ENCODE measurements around the gene DNM2. TPM values are rescaled to one million over a fixed set of nuclear protein-coding genes. Genes with fewer than 3 reads are reported as not detected.

The DNM2 gene
- total and polyA plus RNA-seq, 2 of the 13 experiments (the other 11 are each of a cell fraction or from before 2014, with no cell fraction given), result 41.7 to 59.8 TPM

DNA sequence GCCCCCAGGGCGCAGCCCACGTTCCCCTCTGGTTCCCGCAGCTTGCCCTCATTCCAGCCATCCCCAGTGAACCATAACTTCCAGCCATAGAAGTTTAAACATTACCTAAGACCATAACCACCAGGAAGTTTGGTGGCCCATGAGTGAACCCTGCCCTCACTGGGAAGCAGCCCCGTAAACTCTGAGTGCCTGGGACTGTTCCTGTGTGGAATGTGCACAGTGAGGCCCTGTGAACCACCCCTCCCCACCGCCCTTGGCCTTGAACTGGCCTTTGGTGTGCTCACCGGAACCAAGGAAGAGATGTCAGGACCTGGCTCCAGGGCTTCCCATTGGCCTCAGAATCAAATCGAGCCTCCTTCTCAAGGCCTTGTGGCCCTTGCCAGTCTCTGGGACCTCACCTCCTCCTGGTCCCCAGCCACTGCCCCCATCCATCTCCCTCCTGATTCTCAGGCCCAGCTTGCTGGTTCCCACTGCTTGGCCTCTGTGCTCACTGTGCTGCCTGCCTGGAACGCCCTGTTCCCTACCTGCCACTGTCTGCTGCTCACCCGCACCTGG, 46.5 kb downstream of the DNM2 start (continued):
- TF ChIP-seq SMAD3 (CRISPR knock-in tag; IDR thresholded peaks at IDR 0.05), result peak; percentile 78
- TF ChIP-seq GABPB1 (CRISPR knock-in tag; IDR thresholded peaks at IDR 0.05), result peak; percentile 65
- 0 out of 2 replicates have a peak, but pooled peaks have one; percentile 23 for TF ChIP-seq SMC3 (IDR thresholded peaks at IDR 0.05; ENCODE audit: low read length)
- peak; percentile 95 for TF ChIP-seq HNF4A (CRISPR knock-in tag; IDR thresholded peaks at IDR 0.05)
- TF ChIP-seq, protein P1, sequence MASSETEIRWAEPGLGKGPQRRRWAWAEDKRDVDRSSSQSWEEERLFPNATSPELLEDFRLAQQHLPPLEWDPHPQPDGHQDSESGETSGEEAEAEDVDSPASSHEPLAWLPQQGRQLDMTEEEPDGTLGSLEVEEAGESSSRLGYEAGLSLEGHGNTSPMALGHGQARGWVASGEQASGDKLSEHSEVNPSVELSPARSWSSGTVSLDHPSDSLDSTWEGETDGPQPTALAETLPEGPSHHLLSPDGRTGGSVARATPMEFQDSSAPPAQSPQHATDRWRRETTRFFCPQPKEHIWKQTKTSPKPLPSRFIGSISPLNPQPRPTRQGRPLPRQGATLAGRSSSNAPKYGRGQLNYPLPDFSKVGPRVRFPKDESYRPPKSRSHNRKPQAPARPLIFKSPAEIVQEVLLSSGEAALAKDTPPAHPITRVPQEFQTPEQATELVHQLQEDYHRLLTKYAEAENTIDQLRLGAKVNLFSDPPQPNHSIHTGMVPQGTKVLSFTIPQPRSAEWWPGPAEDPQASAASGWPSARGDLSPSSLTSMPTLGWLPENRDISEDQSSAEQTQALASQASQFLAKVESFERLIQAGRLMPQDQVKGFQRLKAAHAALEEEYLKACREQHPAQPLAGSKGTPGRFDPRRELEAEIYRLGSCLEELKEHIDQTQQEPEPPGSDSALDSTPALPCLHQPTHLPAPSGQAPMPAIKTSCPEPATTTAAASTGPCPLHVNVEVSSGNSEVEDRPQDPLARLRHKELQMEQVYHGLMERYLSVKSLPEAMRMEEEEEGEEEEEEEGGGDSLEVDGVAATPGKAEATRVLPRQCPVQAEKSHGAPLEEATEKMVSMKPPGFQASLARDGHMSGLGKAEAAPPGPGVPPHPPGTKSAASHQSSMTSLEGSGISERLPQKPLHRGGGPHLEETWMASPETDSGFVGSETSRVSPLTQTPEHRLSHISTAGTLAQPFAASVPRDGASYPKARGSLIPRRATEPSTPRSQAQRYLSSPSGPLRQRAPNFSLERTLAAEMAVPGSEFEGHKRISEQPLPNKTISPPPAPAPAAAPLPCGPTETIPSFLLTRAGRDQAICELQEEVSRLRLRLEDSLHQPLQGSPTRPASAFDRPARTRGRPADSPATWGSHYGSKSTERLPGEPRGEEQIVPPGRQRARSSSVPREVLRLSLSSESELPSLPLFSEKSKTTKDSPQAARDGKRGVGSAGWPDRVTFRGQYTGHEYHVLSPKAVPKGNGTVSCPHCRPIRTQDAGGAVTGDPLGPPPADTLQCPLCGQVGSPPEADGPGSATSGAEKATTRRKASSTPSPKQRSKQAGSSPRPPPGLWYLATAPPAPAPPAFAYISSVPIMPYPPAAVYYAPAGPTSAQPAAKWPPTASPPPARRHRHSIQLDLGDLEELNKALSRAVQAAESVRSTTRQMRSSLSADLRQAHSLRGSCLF (CRISPR knock-in tag; IDR thresholded peaks at IDR 0.05; ENCODE audit: borderline replicate concordance), result no peak
- no peak for TF ChIP-seq ZFYVE20 (CRISPR knock-in tag; IDR thresholded peaks at IDR 0.05; ENCODE audit: borderline replicate concordance, low read depth)
- no peak for TF ChIP-seq EEA1 (CRISPR knock-in tag; IDR thresholded peaks at IDR 0.05; ENCODE audit: borderline replicate concordance)
- TF ChIP-seq ASH2L (IDR thresholded peaks at IDR 0.05; ENCODE audit: insufficient read length, low read depth, low read length), result peak; percentile 30
- TF ChIP-seq CENPT (CRISPR knock-in tag; IDR thresholded peaks at IDR 0.05; ENCODE audit: low read depth), result no peak
- TF ChIP-seq, protein P2, sequence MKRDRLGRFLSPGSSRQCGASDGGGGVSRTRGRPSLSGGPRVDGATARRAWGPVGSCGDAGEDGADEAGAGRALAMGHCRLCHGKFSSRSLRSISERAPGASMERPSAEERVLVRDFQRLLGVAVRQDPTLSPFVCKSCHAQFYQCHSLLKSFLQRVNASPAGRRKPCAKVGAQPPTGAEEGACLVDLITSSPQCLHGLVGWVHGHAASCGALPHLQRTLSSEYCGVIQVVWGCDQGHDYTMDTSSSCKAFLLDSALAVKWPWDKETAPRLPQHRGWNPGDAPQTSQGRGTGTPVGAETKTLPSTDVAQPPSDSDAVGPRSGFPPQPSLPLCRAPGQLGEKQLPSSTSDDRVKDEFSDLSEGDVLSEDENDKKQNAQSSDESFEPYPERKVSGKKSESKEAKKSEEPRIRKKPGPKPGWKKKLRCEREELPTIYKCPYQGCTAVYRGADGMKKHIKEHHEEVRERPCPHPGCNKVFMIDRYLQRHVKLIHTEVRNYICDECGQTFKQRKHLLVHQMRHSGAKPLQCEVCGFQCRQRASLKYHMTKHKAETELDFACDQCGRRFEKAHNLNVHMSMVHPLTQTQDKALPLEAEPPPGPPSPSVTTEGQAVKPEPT (CRISPR knock-in tag; IDR thresholded peaks at IDR 0.05; ENCODE audit: low read depth), result no peak
- TF ChIP-seq, protein P3, sequence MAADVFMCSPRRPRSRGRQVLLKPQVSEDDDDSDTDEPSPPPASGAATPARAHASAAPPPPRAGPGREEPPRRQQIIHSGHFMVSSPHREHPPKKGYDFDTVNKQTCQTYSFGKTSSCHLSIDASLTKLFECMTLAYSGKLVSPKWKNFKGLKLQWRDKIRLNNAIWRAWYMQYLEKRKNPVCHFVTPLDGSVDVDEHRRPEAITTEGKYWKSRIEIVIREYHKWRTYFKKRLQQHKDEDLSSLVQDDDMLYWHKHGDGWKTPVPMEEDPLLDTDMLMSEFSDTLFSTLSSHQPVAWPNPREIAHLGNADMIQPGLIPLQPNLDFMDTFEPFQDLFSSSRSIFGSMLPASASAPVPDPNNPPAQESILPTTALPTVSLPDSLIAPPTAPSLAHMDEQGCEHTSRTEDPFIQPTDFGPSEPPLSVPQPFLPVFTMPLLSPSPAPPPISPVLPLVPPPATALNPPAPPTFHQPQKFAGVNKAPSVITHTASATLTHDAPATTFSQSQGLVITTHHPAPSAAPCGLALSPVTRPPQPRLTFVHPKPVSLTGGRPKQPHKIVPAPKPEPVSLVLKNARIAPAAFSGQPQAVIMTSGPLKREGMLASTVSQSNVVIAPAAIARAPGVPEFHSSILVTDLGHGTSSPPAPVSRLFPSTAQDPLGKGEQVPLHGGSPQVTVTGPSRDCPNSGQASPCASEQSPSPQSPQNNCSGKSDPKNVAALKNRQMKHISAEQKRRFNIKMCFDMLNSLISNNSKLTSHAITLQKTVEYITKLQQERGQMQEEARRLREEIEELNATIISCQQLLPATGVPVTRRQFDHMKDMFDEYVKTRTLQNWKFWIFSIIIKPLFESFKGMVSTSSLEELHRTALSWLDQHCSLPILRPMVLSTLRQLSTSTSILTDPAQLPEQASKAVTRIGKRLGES (CRISPR knock-in tag; IDR thresholded peaks at IDR 0.05; ENCODE audit: borderline replicate concordance), result no peak
- no peak for TF ChIP-seq GPN1 (CRISPR knock-in tag; IDR thresholded peaks at IDR 0.05; ENCODE audit: borderline replicate concordance)
- TF ChIP-seq FOXK1 (CRISPR knock-in tag; IDR thresholded peaks at IDR 0.05; ENCODE audit: borderline replicate concordance, low read depth), result peak; percentile 92; the same call in 1 of the 2 replicates
- peak; percentile 75 for TF ChIP-seq ZMYM4 (CRISPR knock-in tag; IDR thresholded peaks at IDR 0.05)
- no peak for TF ChIP-seq CC2D1A (CRISPR knock-in tag; IDR thresholded peaks at IDR 0.05)
- peak; percentile 77; the same call in 1 of the 2 replicates for TF ChIP-seq SOX5 (CRISPR knock-in tag; IDR thresholded peaks at IDR 0.05; ENCODE audit: borderline replicate concordance)
- TF ChIP-seq, protein P4, sequence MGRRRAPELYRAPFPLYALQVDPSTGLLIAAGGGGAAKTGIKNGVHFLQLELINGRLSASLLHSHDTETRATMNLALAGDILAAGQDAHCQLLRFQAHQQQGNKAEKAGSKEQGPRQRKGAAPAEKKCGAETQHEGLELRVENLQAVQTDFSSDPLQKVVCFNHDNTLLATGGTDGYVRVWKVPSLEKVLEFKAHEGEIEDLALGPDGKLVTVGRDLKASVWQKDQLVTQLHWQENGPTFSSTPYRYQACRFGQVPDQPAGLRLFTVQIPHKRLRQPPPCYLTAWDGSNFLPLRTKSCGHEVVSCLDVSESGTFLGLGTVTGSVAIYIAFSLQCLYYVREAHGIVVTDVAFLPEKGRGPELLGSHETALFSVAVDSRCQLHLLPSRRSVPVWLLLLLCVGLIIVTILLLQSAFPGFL (CRISPR knock-in tag; IDR thresholded peaks at IDR 0.05), result no peak
- TF ChIP-seq KDM2A (CRISPR knock-in tag; IDR thresholded peaks at IDR 0.05; ENCODE audit: borderline replicate concordance, low read depth), result peak; percentile 86

Data from HepG2 (cell line).